ENCODE results near the gene SLC1A5. TPM values are rescaled to one million over a fixed set of nuclear protein-coding genes. Genes with fewer than 3 reads are reported as not detected.

The SLC1A5 gene
- total RNA-seq, 4 donors from 2014 or later = 16.2 to 56.7 (median 38.8) TPM

- Histone ChIP-seq H3K27me3 (no peaks in the 10 kb centered on the region), H3K36me3 (peaks cover 0 to 100% of the 10 kb centered on the region in 2 donors), H3K9me3 (no peaks in the 10 kb centered on the region), H3K4me3 (no peak overlapping the region), H3K4me1 (peaks cover 0 to 60% (median 6%) of the 10 kb centered on the region in 3 donors), H3K27ac (no peak overlapping the region)
- WGBS, 2 donors (ENCODE audit: low coverage in 1 of 2) = 53 to 63% methylated on average over 9 of the region's 14 CpGs
- TF ChIP-seq POLR2AphosphoS5 (IDR thresholded peaks at IDR 0.05) (no peak), POLR2A (IDR thresholded peaks at IDR 0.05) (no peak), EP300 (IDR thresholded peaks at IDR 0.05) (no peak), CTCF (IDR thresholded peaks at IDR 0.05) (no peak)
- no peak for ATAC-seq
Observed at GRCh38 chr19:46731584-46731983, 56.8 kb downstream of the SLC1A5 start.

DNA sequence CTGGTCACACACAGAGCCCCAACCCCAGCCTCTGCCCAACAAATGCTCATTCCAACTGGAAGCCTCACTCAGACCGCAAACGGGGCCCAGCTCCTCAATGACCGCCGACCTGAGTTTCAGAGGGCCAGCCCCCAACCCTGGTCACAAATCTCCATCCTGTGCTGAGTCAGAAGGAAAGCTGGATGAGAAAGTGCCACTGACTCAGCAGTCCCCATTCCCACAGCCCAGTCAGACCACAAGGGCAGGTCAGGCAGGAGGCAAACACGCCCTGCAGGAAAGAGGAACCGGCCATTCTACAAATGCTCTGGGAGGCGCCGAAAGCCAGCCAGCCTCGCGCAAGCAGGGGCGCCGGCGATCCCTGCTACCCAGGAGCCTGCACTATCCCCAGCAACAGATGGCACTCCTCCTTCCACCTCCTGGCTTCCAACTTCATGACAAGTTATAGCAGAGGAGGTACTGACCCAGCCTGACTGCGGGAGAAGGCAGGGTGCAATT is 57.3 kb downstream of the SLC1A5 start:
- Histone ChIP-seq H3K4me3 (no peak overlapping the region), H3K27me3 (no peaks in the 10 kb centered on the region), H3K9me3 (no peaks in the 10 kb centered on the region), H3K4me1 (peaks cover 0 to 60% (median 5%) of the 10 kb centered on the region in 3 donors), H3K27ac (no peak overlapping the region), H3K36me3 (peaks cover 0 to 100% of the 10 kb centered on the region in 2 donors)
- WGBS, 2 donors (ENCODE audit: low coverage in 1 of 2) = 67% methylated on average over 1 of the region's 14 CpGs
- ATAC-seq = no peak
- TF ChIP-seq CTCF (IDR thresholded peaks at IDR 0.05) = no peak

GRCh38 chr19:46730595-46730994 is 57.8 kb downstream of the SLC1A5 start:
- H3K36me3 ChIP-seq = peaks cover 0 to 100% of the 10 kb centered on the region in 2 donors
- H3K9me3 ChIP-seq = no peaks in the 10 kb centered on the region
- no peak for ATAC-seq
- peaks cover 0 to 61% (median 5%) of the 10 kb centered on the region in 3 donors for H3K4me1 ChIP-seq
- no peak overlapping the region for H3K4me3 ChIP-seq
- WGBS, 2 donors (ENCODE audit: low coverage in 1 of 2) = 90% methylated on average over 10 of the region's 14 CpGs; no CpG with 5 or more reads in 1 of the 2 donors
- H3K27me3 ChIP-seq = no peaks in the 10 kb centered on the region
- TF ChIP-seq POLR2A (IDR thresholded peaks at IDR 0.05) (no peak), POLR2AphosphoS5 (IDR thresholded peaks at IDR 0.05) (no peak), EP300 (IDR thresholded peaks at IDR 0.05) (no peak), CTCF (IDR thresholded peaks at IDR 0.05) (no peak)
- H3K27ac ChIP-seq = no peak overlapping the region

DNA sequence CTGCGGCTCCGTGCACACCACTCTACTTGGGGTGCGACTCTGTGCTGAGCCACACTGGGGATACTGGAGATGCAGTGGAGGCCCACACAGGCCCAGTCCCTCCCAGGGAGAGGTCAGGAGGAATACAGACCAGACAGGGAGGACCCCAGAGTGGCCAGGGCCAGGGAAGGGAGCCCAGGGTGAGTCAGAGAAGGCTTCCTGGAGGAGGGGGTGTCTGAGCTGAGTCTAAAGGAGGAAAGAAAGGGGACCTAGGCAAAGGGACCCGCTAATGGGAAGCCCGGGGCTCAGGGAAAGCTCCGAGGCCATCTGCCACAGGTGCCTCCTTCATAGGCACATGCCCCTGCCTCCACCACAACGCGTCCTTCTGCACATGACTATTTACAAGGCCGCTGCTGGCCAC is 58.2 kb downstream of the SLC1A5 start:
- ATAC-seq = no peak
- H3K27me3 ChIP-seq = no peaks in the 10 kb centered on the region
- peaks cover 0 to 61% (median 5%) of the 10 kb centered on the region in 3 donors for H3K4me1 ChIP-seq
- peaks cover 0 to 100% of the 10 kb centered on the region in 2 donors for H3K36me3 ChIP-seq
- H3K27ac ChIP-seq = no peak overlapping the region
- no peak overlapping the region for H3K4me3 ChIP-seq
- WGBS, 2 donors (ENCODE audit: low coverage in 1 of 2) = 79 to 94% methylated on average over 5 to 6 of the region's 9 CpGs
- no peaks in the 10 kb centered on the region for H3K9me3 ChIP-seq
- TF ChIP-seq POLR2A (IDR thresholded peaks at IDR 0.05) (no peak), CTCF (IDR thresholded peaks at IDR 0.05) (no peak), EP300 (IDR thresholded peaks at IDR 0.05) (no peak), POLR2AphosphoS5 (IDR thresholded peaks at IDR 0.05) (no peak)

DNA sequence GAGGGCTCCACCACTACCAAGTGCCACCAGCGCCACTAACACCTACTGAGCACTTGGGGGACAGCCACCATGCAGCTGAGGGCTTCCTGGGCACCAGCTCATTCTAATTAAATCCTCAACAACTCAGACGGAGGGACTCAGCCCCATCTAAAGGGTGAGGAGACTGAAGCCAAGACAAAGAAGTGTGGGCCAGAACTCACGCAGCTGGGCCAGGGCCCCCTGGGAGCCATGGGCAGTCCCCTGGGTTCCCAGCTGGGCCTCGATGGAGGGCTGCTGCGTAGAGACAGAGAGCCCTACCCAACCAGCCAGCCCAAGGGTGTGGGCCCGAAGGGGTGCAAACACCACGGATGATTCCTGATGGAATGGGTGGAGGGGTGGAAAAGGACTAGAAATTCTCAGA is 58.7 kb downstream of the SLC1A5 start:
- peaks cover 0 to 100% of the 10 kb centered on the region in 2 donors for H3K36me3 ChIP-seq
- peaks cover 0 to 61% (median 5%) of the 10 kb centered on the region in 3 donors for H3K4me1 ChIP-seq
- TF ChIP-seq EP300 (IDR thresholded peaks at IDR 0.05) (no peak), CTCF (IDR thresholded peaks at IDR 0.05) (no peak), POLR2AphosphoS5 (IDR thresholded peaks at IDR 0.05) (no peak)
- no peak overlapping the region for H3K4me3 ChIP-seq
- no peaks in the 10 kb centered on the region for H3K9me3 ChIP-seq
- no peak for ATAC-seq
- H3K27ac ChIP-seq = no peak overlapping the region
- H3K27me3 ChIP-seq = no peaks in the 10 kb centered on the region
- WGBS, 2 donors (ENCODE audit: low coverage in 1 of 2) = 60 to 93% methylated on average over 1 to 3 of the region's 7 CpGs
